ENCODE results near the gene SMIM15. TPM values are rescaled to one million over a fixed set of nuclear protein-coding genes. Genes with fewer than 3 reads are reported as not detected.

SMIM15 gene
- polyA plus RNA-seq, 1 donor from 2014 or later, result 30.1 TPM

GRCh38 chr5:61123145-61123544, 39.1 kb downstream of the SMIM15 start:
- Histone ChIP-seq H3K4me3 (ENCODE audit: low read length) (no peak overlapping the region), H3K36me3 (ENCODE audit: insufficient read depth, low read length) (no peaks in the 10 kb centered on the region), H3K27ac (ENCODE audit: low read length) (no peak overlapping the region), H3K4me2 (ENCODE audit: low read length) (no peak overlapping the region), H3K27me3 (ENCODE audit: insufficient read depth, low read depth, low read length) (no peaks in the 10 kb centered on the region), H3K79me2 (replicated peaks; ENCODE audit: insufficient read depth, low read length) (no peaks in the 10 kb centered on the region), H3K9me3 (ENCODE audit: low read length) (no peaks in the 10 kb centered on the region), H2AFZ (ENCODE audit: low read depth, low read length) (no peak overlapping the region), H4K20me1 (ENCODE audit: insufficient read depth) (no peaks in the 10 kb centered on the region), H3K9me2 (ENCODE audit: insufficient read depth, low read length) (no peaks in the 10 kb centered on the region), H3F3A (ENCODE audit: insufficient read depth, low read length, poor library complexity, severe bottlenecking) (no peaks in the 10 kb centered on the region), H3K9ac (ENCODE audit: low read length) (no peak overlapping the region)
- TF ChIP-seq SMC3 (conservative IDR thresholded peaks at IDR 0.05; ENCODE audit: poor library complexity) (no peak), MXI1 (conservative IDR thresholded peaks at IDR 0.05; ENCODE audit: poor library complexity, severe bottlenecking) (no peak), RAD21 (conservative IDR thresholded peaks at IDR 0.05) (no peak), POLR2AphosphoS5 (IDR thresholded peaks at IDR 0.05) (no peak), CTCF (IDR thresholded peaks at IDR 0.05; ENCODE audit: poor library complexity, severe bottlenecking) (no peak)

GRCh38 chr5:61120534-61120933, 41.7 kb downstream of the SMIM15 start:
- Histone ChIP-seq H3K9me2 (ENCODE audit: insufficient read depth, low read length) (no peaks in the 10 kb centered on the region), H3K9ac (ENCODE audit: low read length) (no peak overlapping the region), H3K4me3 (ENCODE audit: low read length) (no peak overlapping the region), H3K9me3 (ENCODE audit: low read length) (no peaks in the 10 kb centered on the region), H3K4me2 (ENCODE audit: low read length) (no peak overlapping the region), H4K20me1 (ENCODE audit: insufficient read depth) (no peaks in the 10 kb centered on the region), H2AFZ (ENCODE audit: low read depth, low read length) (no peak overlapping the region), H3K27me3 (ENCODE audit: insufficient read depth, low read depth, low read length) (no peaks in the 10 kb centered on the region), H3K36me3 (ENCODE audit: insufficient read depth, low read length) (no peaks in the 10 kb centered on the region), H3F3A (ENCODE audit: insufficient read depth, low read length, poor library complexity, severe bottlenecking) (no peaks in the 10 kb centered on the region), H3K79me2 (replicated peaks; ENCODE audit: insufficient read depth, low read length) (no peaks in the 10 kb centered on the region), H3K27ac (ENCODE audit: low read length) (no peak overlapping the region)
- no peak for TF ChIP-seq CTCF (IDR thresholded peaks at IDR 0.05; ENCODE audit: poor library complexity, severe bottlenecking)
- no peak for TF ChIP-seq REST (IDR thresholded peaks at IDR 0.05; ENCODE audit: borderline replicate concordance)

GRCh38 chr5:61119066-61119465, 43.2 kb downstream of the SMIM15 start:
- H3K4me3 ChIP-seq (ENCODE audit: low read length), result no peak overlapping the region
- no peaks in the 10 kb centered on the region for H4K20me1 ChIP-seq (ENCODE audit: insufficient read depth)
- H3K9ac ChIP-seq (ENCODE audit: low read length), result no peak overlapping the region
- no peak overlapping the region for H2AFZ ChIP-seq (ENCODE audit: low read depth, low read length)
- no peak overlapping the region for H3K27ac ChIP-seq (ENCODE audit: low read length)
- H3K9me2 ChIP-seq (ENCODE audit: insufficient read depth, low read length), result no peaks in the 10 kb centered on the region
- H3K9me3 ChIP-seq (ENCODE audit: low read length), result no peaks in the 10 kb centered on the region
- no peaks in the 10 kb centered on the region for H3K79me2 ChIP-seq (replicated peaks; ENCODE audit: insufficient read depth, low read length)
- H3K4me2 ChIP-seq (ENCODE audit: low read length), result no peak overlapping the region
- no peaks in the 10 kb centered on the region for H3F3A ChIP-seq (ENCODE audit: insufficient read depth, low read length, poor library complexity, severe bottlenecking)
- H3K36me3 ChIP-seq (ENCODE audit: insufficient read depth, low read length), result no peaks in the 10 kb centered on the region
- no peaks in the 10 kb centered on the region for H3K27me3 ChIP-seq (ENCODE audit: insufficient read depth, low read depth, low read length)
- TF ChIP-seq MXI1 (conservative IDR thresholded peaks at IDR 0.05; ENCODE audit: poor library complexity, severe bottlenecking) (no peak), EP300 (conservative IDR thresholded peaks at IDR 0.05; ENCODE audit: poor library complexity, severe bottlenecking) (no peak), SMC3 (conservative IDR thresholded peaks at IDR 0.05; ENCODE audit: poor library complexity) (no peak), CTCF (IDR thresholded peaks at IDR 0.05; ENCODE audit: poor library complexity, severe bottlenecking) (no peak), EZH2 (IDR thresholded peaks at IDR 0.05; ENCODE audit: borderline replicate concordance, insufficient read depth, low read length, poor library complexity, severe bottlenecking) (no peak), RAD21 (conservative IDR thresholded peaks at IDR 0.05) (no peak), TAF1 (IDR thresholded peaks at IDR 0.05; ENCODE audit: low read depth) (no peak)

Measured in neural cell (in vitro differentiated cells).